GM10248 (cell line): ENCODE data around the gene CUL2.

Source experiments
- CTCF ChIA-PET: fragments of 300-600 bp; sonication (Branson Sonifier 250); formaldehyde crosslinking; extraction: SDS; loops from one replicate; lab custom pipeline; 2021; ENCODE audit warnings: antibody characterized with exemption; lab: Yijun Ruan, JAX
- POLR2A ChIA-PET: fragments of 350-650 bp; sonication (Branson Sonifier 250); formaldehyde crosslinking; extraction: SDS; loops from one replicate; lab custom pipeline; 2020; ENCODE audit warnings: antibody characterized with exemption; lab: Yijun Ruan, JAX
- DNase-seq: peaks from one replicate; pipeline ENCODE4 v3.0.0; 2012; ENCODE audit errors: extremely low spot score
- CTCF ChIP-seq: IDR thresholded peaks from 2 replicates; pipeline ENCODE4 v1.5.1; 2012; ENCODE audit warnings: mild to moderate bottlenecking, low read depth; ENCODE audit errors: extremely low read depth, missing control alignments, control extremely low read depth

Gene CUL2

GRCh38 chr10:34962866-34963265, 127.3 kb downstream of the CUL2 start:
- TF ChIP-seq CTCF, result no peak
- no peak for DNase-seq
- CTCF ChIA-PET, result interaction anchor here (0.9 to 1.1 kb wide), 2 partner anchors 12 to 48 kb away, joined by 3 read pairs; no protein-coding TSS in a partner anchor

GRCh38 chr10:34960983-34961382, 129.2 kb downstream of the CUL2 start:
- no peak for TF ChIP-seq CTCF
- ChIA-PET POLR2A (no interaction called here), CTCF (no interaction called here)
- no peak for DNase-seq

More at GRCh38 chr10:34962866-34963265, 127.3 kb downstream of the CUL2 start:
- POLR2A ChIA-PET, result no interaction called here

- CTCF ChIA-PET, result interaction anchor here (1.1 kb wide), 2 partner anchors 276 to 646 kb away, joined by 3 read pairs; partner anchors contain the start of gene GJD4
- DNase-seq, result no peak
- no peak for TF ChIP-seq CTCF
- POLR2A ChIA-PET, result no interaction called here
Measured at GRCh38 chr10:34959786-34960185, 130.4 kb downstream of the CUL2 start.

- ChIA-PET POLR2A (no interaction called here), CTCF (interaction anchor here (1.1 kb wide), 2 partner anchors 276 to 646 kb away, joined by 3 read pairs; partner anchors contain the start of gene GJD4)
- DNase-seq, result no peak
- TF ChIP-seq CTCF, result no peak
Measured at GRCh38 chr10:34959321-34959720, 130.8 kb downstream of the CUL2 start.
